ENCODE measurements around the gene NDEL1.

The NDEL1 gene

DNA sequence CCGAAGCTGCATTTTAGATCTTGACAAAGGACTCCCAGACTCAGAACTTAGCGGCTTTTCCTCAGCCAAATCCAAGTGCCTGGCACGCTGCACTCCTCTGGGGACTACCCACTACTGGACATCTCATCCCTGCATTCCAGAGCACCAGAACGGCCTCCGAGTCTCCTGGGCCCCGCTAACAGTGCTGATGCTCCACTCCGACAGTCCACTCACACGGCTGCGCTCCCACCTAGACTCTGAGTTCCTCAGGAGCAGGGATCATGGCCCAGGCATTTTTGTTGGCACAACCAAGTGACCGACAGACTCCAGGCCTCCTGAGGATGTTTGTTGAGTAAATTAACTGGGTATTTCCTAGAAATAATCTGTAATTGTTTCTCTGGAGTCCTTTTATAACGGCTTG lies 79.1 kb downstream of the NDEL1 start:
- no peak for TF ChIP-seq YY1 (IDR thresholded peaks at IDR 0.05; ENCODE audit: insufficient read depth, insufficient read length)
- TF ChIP-seq SUZ12 (IDR thresholded peaks at IDR 0.05; ENCODE audit: extremely low read depth, insufficient read depth, insufficient read length): no peak
- no peak for TF ChIP-seq ZNF274 (IDR thresholded peaks at IDR 0.05; ENCODE audit: low read depth, low read length)
- Histone ChIP-seq H3K9me3 (ENCODE audit: insufficient read depth, low read length) (no peaks in the 10 kb centered on the region), H3K27me3 (ENCODE audit: insufficient read depth, insufficient read length) (no peaks in the 10 kb centered on the region), H3K9ac (ENCODE audit: insufficient read length, low read depth) (no peak overlapping the region), H3K36me3 (ENCODE audit: insufficient read depth, insufficient read length, low read length) (peaks cover 83% of the 10 kb centered on the region), H3K4me1 (ENCODE audit: insufficient read depth, insufficient read length) (no peaks in the 10 kb centered on the region), H3K4me3 (ENCODE audit: insufficient read length, low read depth) (no peak overlapping the region)
- no peak for DNase-seq (ENCODE audit: low read depth, low spot score)

Data from NT2/D1 (cell line).